ENCODE results near the gene XBP1. TPM values are rescaled to one million over a fixed set of nuclear protein-coding genes. Genes with fewer than 3 reads are reported as not detected.

XBP1 gene
- total and polyA plus RNA-seq, 2 of the 13 experiments (the other 11 are each of a cell fraction or from before 2014, with no cell fraction given) = 416 to 427 TPM

DNA sequence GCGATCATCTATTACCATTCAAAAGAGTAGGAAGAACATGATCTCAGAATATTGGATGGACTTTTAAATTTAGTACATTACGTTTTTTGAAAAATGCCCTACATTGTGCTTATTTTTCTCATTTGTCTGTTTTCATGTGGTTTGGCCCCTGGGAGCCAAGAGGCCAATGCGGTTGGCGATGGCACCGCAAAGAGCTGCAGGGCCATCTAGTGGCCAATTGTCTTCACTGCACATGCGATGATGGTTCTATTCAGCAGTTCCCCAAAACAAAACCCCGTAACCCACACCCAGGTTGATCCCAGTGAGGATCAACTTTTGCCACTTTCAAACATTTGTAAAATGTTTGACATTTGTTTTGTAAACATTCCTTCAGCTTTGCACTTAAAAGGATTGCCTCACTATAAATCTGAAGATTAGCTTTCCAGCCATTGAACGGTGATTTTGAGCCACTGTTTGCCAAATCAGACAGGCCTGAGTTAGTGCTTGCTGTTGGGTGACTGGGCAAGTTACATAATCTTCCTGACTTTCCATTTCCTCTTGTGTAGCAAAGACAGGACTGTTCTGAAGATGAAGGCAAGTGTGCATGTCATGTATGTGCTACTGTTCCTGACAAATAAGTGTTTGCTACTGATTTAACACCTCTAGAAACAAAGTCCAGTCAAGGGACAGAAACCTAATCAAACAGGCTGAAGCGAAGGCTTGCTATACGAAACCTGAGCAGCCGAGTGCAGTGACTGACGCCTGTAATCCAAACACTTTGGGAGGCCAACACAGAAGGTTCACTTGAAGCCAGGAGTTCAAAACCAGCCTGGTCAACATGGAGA is 29.2 kb upstream of the XBP1 start (continued):
- TF ChIP-seq, protein P1, sequence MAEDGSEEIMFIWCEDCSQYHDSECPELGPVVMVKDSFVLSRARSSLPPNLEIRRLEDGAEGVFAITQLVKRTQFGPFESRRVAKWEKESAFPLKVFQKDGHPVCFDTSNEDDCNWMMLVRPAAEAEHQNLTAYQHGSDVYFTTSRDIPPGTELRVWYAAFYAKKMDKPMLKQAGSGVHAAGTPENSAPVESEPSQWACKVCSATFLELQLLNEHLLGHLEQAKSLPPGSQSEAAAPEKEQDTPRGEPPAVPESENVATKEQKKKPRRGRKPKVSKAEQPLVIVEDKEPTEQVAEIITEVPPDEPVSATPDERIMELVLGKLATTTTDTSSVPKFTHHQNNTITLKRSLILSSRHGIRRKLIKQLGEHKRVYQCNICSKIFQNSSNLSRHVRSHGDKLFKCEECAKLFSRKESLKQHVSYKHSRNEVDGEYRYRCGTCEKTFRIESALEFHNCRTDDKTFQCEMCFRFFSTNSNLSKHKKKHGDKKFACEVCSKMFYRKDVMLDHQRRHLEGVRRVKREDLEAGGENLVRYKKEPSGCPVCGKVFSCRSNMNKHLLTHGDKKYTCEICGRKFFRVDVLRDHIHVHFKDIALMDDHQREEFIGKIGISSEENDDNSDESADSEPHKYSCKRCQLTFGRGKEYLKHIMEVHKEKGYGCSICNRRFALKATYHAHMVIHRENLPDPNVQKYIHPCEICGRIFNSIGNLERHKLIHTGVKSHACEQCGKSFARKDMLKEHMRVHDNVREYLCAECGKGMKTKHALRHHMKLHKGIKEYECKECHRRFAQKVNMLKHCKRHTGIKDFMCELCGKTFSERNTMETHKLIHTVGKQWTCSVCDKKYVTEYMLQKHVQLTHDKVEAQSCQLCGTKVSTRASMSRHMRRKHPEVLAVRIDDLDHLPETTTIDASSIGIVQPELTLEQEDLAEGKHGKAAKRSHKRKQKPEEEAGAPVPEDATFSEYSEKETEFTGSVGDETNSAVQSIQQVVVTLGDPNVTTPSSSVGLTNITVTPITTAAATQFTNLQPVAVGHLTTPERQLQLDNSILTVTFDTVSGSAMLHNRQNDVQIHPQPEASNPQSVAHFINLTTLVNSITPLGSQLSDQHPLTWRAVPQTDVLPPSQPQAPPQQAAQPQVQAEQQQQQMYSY (CRISPR knock-in tag; IDR thresholded peaks at IDR 0.05) = no peak
- TF ChIP-seq, protein P2, sequence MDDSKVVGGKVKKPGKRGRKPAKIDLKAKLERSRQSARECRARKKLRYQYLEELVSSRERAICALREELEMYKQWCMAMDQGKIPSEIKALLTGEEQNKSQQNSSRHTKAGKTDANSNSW (CRISPR knock-in tag; IDR thresholded peaks at IDR 0.05; ENCODE audit: borderline replicate concordance) = no peak
- TF ChIP-seq NFYC (CRISPR knock-in tag; IDR thresholded peaks at IDR 0.05) (peak; percentile 13; the same call in 1 of the 2 replicates), SIN3A (IDR thresholded peaks at IDR 0.05; ENCODE audit: borderline replicate concordance, low read depth, low read length) (peak; percentile 67; the same call in 1 of the 2 replicates), REXO4 (CRISPR knock-in tag; IDR thresholded peaks at IDR 0.05; ENCODE audit: borderline replicate concordance) (no peak), ZNF552 (CRISPR knock-in tag; IDR thresholded peaks at IDR 0.05; ENCODE audit: borderline replicate concordance) (no peak), MTA1 (CRISPR knock-in tag; IDR thresholded peaks at IDR 0.05; ENCODE audit: borderline replicate concordance) (no peak), HNRNPUL1 (IDR thresholded peaks at IDR 0.05; ENCODE audit: low read depth, low read length) (no peak), E2F2 (CRISPR knock-in tag; IDR thresholded peaks at IDR 0.05; ENCODE audit: borderline replicate concordance) (no peak), TFE3 (CRISPR knock-in tag; IDR thresholded peaks at IDR 0.05) (peak; percentile 5), MED1 (CRISPR knock-in tag; IDR thresholded peaks at IDR 0.05) (peak; percentile 85), NCOA1 (CRISPR knock-in tag; IDR thresholded peaks at IDR 0.05) (no peak), TP53 (CRISPR knock-in tag; conservative IDR thresholded peaks at IDR 0.05) (no peak), ZSCAN31 (CRISPR knock-in tag; IDR thresholded peaks at IDR 0.05; ENCODE audit: low read depth) (0 out of 2 replicates have a peak, but pooled peaks have one; percentile 36), ATF7-NPFF (CRISPR knock-in tag; IDR thresholded peaks at IDR 0.05; ENCODE audit: low read depth) (no peak), TRIM24 (CRISPR knock-in tag; IDR thresholded peaks at IDR 0.05) (no peak), ZNF75D (CRISPR knock-in tag; IDR thresholded peaks at IDR 0.05; ENCODE audit: borderline replicate concordance) (no peak), ELF1 (CRISPR knock-in tag; IDR thresholded peaks at IDR 0.05) (peak; percentile 59; the same call in 1 of the 2 replicates), NFKBIZ (CRISPR knock-in tag; IDR thresholded peaks at IDR 0.05) (peak; percentile 66), TAF15 (IDR thresholded peaks at IDR 0.05; ENCODE audit: low read depth, low read length, poor library complexity, severe bottlenecking) (no peak), RXRB (CRISPR knock-in tag; IDR thresholded peaks at IDR 0.05; ENCODE audit: borderline replicate concordance) (peak; percentile 6; the same call in 1 of the 2 replicates)
- TF ChIP-seq, protein P3, sequence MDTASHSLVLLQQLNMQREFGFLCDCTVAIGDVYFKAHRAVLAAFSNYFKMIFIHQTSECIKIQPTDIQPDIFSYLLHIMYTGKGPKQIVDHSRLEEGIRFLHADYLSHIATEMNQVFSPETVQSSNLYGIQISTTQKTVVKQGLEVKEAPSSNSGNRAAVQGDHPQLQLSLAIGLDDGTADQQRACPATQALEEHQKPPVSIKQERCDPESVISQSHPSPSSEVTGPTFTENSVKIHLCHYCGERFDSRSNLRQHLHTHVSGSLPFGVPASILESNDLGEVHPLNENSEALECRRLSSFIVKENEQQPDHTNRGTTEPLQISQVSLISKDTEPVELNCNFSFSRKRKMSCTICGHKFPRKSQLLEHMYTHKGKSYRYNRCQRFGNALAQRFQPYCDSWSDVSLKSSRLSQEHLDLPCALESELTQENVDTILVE (CRISPR knock-in tag; IDR thresholded peaks at IDR 0.05) = peak; percentile 53; the same call in 1 of the 2 replicates

All from HepG2 (cell line).